GM19023 (cell line): ENCODE results near the gene SGMS1.
"Not testable (repeated sequence)": the region's sequence is repeated elsewhere in the genome, so short reads cannot be mapped to it uniquely, and the experiment has no call there.

ENCODE experiments used
- ATAC-seq: cut with Tn5 transposase; IDR thresholded peaks from one replicate; pipeline ENCODE4 v1.9.1; 2021; ENCODE audit warnings: mild to moderate bottlenecking, moderate library complexity; ENCODE audit not compliant: unreplicated experiment

Gene SGMS1

DNA sequence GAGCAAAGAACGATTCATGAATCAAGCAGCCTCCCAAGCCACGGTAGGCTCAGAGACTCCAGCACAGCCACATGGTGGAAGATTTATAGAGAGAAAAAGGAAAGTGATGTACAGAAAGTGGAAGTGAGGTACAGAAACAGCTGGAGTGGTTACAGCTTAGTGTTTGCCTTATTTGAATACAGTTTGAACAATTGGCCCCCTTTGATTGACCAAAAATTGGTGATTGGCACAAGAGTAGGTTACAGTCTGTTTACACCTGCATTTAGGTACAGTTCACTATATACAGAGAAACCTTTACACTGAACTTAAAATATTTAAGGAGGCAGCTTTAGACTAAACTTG is 236.1 kb downstream of the SGMS1 start:
- no peak for ATAC-seq

DNA sequence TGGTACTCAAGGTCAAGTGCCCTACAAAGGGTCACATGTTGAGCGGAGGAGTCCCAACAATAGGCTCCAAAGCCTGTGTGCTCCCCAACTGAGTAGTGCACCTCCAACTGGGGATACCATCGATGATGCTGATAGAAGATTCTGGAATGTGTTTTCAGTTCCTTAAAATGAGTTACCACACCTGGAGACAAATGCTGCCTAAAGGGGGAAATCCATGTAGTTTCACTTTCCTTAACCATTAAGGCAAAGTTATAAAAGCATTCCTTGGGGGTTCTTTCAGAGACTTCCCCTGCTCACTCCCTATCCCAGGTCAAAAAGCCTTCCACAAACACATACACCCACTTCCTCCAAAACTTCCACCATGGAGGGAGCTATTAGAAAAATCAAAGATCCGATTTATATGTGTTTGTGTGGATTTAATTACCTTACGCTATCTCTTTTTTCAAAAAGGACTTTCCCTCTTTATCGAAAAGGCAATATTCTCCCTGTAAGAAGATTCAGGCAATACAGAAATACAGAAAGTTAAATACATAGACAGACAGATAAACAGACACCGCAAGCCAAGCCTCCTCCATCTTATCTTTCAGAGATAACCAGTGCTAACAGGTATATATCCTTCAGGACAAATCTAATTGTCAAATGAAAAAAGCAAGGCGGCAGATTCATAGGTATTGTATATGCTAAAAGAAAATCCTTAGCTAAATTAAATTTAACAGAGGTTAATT is 236.6 kb downstream of the SGMS1 start:
- ATAC-seq, result no peak

DNA sequence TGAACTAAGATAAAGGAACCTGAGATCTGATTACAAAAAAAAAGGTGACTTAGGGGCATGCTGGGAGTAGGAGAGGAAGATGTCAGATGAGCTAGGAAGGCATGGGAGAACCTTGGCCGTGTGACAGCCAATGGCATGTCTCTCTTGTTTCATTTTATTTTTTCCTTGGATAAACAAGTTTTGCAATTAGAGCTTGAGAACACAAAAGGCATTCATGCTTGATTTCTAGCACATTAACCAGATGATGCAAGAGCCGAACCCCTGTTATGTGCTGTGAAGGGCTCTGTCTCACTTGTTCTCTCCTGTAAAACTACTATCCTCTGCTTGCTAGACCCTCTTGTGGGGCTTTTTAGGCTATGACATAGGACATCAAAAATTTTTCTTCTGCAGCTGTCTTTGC is 238.1 kb downstream of the SGMS1 start:
- no peak for ATAC-seq

DNA sequence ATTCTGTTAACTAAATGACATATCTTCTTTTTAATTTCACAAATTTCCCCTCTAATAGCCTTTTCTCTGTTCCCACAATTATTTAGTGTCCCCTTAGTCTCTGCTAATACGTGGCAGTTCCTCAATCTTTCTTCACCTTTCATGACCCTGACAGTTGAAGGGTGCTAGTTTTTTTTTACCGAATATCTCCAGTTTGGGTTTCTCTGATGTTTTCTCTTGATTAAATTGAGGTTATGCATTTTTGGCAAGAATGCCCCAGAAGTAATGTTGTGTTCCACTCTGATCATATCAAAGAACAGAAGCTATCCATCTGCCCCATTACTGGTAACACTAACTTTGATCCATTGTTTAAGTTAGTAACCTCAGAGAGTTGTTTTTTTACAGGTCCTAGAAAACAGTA is 238.9 kb downstream of the SGMS1 start:
- no peak for ATAC-seq

DNA sequence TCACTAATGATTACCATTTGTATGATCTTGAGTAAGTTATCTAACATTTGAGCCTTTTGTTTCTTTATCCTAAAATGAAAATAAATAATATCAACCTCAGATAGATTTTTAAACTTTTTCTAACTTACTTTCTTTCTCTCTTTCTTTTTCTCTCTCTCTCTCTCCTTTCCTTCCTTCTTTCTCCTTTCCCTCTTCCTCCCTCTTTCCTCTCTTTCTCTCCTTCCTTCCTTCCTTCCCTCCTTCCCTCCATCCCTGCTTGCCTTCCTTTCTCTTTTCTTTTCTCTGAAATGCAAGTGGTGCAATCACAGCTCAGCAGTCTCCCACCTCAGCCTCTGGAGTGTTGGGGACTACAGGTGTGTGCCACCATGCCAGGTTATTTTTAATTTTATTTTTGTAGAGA is 239.5 kb downstream of the SGMS1 start:
- ATAC-seq, result no peak

DNA sequence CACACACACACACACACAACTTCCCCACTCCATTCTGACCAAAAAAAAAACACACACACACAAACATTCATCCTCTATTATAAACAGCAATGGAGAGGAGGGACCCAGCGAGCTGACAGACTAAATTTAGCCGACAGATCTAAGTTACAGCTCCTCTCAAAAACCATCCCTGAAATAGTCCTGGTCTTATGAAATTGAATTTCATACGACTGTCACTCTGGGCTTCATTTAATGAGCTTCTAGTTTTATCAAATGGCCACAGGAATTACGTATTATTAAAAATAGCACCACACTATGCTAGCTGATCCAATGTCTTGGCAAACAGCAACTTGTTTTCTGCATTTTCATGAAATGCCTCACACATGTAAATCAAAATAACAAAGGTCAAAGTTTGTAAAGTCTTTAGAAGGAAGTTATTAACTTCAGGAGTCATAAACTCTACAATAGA is 241.2 kb downstream of the SGMS1 start:
- ATAC-seq, result no peak

DNA sequence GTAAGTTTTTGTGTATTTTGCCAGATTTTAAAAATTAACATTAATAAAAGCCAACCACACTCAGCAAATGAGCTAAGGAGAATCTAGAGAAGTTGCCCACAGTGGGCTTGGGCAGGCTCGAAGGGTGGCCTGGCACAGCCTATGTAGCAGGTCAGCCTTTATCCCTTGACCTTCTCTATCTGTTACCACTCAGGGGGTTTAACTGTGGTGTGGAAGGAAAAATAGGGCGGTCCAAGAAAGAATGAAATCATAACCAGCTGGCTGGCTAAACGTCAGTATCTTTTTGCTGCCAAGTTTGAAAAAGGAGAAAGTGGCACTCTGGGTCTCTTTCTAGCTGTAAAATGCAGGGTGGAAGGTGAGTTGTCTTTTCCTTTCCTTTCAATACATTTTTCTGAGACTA is 242.1 kb downstream of the SGMS1 start:
- ATAC-seq, result no peak

DNA sequence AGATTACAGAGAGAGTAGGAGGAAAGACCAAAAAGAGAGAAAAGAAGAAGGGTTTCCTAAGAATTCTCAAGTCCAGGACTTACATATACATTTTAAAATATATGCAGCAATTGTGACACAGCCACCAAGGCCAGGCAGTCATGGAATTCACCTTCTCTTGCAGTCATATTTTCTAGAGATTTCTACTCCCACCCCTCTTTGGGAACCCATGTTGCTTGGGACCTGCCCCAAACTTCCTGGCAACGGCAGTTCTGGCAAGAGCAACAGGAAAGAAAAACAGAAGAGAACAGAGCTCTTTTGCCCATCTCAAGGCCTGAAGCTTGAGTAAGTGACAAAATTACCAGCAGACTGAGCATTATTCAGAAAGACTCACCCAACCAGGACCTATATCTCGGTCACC is 244.1 kb downstream of the SGMS1 start:
- ATAC-seq, result no peak

DNA sequence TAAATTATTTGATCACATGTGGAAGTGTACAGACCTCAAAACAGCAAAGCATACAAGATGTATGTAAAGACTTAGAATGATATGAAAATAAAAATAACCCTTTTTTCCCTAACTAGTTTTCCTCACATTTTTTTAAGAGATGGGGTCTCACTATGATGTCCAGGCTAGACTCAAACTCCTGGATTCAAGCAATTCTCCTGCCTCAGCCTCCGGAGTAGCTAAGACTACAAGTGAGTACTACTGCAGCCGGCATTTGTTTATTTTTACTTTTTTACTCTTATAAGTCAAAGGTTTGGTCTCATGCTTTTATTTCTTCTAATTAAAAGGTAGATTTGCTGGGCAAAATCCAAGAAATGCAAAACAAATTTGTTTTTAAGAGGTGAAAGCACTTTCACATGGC is 248.0 kb downstream of the SGMS1 start:
- ATAC-seq, result no peak

DNA sequence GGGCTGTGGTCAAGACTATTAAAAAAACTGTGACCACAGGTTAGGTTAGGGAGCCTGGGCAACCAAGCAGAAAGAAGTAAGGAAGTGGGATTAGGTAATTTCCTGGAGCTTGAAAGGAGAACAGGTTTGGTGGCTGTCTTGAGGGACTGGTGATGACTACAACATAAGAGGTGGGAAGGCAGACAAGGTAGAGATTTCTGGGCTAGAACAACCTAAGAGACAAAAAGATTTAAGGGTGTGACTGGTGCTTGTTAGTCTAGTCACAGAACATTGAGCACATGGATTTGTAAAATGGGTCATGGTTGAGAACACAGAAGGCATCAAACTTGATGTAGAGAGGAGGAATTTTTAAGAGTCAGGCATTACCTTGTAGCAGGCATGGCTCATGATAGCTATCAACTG is 248.7 kb downstream of the SGMS1 start:
- no peak for ATAC-seq

DNA sequence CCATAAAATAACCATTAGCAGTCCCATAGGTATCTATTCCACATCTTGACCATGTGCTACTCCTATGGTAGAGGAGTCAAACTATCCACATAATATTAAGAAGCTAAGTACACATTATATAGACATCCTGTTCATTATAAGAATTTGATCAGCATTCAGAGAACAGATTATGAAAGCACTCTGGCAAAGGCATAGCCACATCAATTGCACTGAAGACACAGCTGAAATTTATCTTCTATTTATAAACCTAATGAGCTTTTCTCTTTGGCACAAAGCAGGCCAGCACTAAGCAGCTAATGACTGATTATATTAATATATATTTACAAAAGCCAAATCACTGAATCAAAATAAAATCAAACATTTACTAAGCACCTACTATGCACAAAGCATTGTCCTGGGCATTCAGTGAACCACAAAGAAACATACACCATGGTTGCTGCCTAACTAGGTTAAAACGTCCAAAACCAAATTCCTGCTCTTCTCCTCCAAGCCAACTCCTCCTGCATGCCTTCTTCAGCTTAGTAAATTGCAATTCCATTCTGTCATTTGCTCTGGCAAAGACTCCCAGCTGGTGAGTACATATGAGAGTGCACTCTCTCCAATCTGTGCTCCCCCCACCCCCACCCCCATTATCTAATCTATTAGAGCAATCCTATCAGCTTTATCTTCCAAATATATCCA is 249.8 kb downstream of the SGMS1 start:
- no peak for ATAC-seq

DNA sequence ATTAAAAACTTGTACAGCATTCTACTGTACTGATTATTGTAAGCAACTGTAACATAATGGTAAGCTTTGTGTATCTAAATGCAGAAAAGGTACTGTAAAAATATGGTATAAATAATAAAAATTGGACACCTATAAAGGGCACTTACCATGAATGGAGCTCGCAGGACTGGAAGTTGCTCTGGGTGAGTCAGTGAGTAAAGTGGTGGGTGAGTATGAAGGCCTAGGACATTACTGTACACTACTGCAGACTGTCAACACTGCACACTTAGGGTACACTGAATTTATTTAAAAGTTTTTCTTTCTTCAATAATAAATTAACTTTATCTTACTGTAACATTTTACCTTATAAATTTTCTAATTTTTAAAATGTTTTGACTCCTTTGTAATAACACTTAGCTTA is 253.8 kb downstream of the SGMS1 start:
- ATAC-seq, result no peak

DNA sequence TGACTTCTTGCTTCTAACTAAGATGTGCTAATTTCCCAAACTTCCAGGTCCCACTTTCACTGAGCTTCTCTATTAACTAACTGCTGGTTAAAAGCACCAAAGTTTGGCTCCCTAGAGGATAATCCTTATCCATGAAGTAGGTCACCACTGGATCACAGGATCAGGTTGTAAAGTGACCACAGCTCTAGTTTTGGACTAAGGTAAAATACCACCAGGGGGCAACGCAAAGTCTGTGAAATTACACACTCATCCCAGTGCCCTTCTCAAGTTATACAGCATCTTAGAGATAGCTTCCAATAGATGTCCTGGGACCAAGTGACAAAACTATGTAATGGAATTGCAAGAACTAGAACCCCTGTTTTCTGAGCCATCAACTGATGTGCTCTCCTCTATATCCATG is 256.0 kb downstream of the SGMS1 start:
- ATAC-seq, result no peak

DNA sequence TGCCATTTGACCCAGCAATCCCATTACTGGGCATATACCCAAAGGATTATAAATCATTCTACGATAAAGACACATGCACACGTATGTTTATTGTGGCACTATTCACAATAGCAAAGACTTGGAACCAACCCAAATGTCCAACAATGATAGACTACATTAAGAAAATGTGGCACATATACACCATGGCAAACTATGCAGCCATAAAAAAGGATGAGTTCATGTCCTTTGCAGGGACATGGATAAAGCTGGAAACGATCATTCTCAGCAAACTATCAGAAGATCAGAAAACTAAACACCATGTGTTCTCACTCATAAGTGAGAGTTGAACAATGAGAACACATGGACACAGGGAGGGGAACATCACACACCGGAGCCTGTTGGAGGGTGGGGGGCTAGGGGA is 257.3 kb downstream of the SGMS1 start:
- not testable (repeated sequence) for ATAC-seq

DNA sequence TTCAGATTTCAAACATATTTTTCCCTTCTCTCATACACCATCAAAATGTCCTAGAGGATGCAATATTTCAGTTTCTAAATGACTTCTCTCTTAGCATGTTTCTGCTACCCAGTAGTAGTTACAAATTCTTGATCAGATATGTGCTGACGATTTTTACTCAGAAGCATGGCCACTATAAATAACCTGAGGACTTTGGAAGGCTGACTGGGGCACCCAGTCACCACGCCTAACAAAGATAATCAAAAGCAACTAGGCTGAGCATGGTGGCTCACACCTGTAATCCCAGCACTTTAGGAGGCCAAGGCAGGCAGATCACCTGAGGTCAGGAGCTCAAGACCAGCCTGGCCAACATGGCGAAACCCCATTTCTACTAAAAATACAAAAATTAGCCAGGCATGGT is 259.0 kb downstream of the SGMS1 start:
- ATAC-seq, result not testable (repeated sequence)

DNA sequence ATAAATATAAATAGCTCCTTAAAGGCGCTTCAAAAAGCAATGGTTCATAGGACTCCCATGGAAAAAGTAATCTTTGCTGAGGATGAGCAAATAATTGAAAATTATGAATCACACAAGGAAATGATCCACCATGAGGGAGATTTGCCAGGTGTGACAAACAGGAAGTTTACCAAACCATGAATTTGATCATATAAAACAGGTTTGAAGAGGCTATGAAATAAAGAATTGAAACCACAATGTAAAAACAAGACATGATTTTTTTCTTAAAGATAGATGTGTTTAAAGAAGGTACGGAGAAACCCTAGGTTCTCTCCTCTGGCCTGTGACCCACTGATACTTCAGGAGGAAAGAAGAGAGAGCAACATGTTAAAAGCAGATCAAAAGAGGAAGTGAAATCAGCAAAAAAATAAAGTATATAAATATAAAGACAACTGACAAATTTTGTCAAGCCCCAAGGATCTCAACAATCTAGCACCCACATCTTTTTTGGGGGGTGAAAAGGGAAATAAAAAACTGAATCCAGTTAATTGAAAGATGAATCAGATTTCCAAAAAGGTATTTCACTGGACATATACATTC is 261.1 kb downstream of the SGMS1 start:
- peak; percentile 64 for ATAC-seq

DNA sequence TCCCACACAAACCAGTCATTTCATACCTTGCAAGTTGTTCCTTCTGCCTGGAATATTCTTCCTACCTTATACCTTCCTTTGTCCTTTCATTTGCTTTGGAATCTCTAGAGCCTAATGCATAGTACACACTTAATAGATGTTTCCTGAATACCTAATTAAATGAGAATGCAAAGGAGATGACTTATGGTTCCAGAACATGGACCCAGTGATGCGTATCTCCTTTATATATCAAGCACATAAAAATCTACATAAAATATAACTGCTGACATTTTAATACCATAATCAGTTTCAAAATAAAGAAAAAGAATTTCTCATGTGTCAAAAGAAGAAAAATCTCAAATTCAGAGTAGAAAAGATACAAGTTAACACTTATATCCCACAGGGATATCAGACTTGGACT is 261.8 kb downstream of the SGMS1 start:
- ATAC-seq, result no peak

DNA sequence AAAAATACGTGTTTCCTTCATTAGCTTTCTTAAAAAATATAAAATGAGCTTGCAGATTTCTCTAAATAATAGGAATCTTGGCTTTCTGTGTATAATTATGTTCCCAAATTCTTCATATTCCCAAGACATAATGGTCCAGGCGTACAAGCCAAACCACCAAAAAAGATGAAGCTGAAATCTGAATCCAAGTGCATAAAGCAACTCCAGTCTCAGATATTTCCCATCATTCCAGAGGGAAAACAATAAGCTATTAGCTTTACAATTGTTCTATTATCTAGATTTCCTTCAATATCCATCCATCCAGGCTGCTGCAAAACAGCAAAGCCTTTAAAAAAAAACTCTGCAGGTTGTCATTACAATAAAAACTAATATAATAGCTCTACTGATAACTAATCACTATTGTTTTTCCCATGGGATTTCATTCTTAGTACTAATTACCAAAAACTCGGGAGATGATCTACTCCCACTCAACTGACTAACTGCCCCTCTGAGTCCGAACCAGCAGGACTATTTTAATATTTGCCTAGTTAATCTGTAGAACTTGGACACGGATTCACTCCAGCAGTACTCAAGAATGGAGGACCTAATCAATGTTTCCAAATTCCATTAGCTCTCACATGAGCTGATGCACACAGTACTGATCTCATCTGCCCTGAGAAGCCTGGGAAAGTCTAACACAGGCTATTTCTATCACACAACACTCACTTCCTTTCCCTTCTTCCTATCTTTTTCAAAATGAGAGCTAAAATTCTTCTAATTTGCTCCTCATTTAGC is 263.5 kb downstream of the SGMS1 start:
- ATAC-seq, result no peak

DNA sequence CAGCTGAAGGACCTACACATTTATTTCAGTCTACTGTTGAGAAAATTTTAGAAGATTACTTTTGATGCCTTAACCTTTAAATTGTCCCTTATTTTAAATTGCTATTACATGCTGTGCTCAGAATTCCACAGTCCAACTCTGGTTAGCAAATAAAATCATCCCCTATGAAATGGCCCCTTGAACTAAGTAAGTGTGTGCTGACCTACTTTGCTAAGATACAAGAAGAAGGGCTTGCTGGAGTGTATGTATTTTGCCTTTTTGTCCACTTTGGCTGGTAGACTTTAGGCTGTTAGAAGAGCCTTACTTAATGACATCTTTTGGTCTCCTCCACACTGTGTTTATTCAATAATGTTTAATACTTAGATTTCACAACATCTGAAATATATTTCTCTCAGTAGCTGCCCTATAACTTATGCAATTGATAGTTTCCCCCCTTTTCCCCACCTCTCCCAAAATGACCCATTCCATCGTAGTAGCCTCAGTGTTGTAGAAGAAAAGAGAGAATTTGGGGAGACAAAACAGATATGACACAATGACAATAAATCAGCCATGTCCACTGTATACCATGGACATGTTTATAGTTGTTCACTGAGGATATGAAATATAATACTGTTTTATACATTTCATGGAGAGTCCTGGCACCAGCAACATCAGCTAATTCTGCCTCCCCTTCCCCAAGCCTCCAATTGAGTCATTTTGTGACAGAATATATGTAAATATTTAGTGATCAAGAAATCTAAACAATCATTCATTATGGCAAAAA is 264.6 kb downstream of the SGMS1 start:
- no peak for ATAC-seq

DNA sequence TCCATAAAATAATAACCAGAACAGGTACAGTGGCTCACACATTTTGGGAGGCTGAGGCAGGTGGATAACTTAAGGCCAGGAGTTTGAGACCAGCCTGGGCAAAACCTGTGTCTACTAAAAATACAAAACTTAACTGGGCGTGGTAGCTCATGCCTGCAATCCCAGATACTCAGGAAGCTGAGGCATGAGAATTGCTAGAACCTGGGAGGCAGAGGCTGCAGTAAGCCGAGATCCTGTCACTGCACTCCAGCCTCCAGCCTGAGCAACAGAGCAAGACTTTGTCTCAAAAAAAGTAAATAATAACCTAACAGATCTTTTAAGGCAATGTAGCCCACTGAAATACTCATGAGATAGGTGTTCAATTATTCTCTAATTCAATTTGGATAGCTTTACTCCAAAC is 265.3 kb downstream of the SGMS1 start:
- no peak for ATAC-seq

DNA sequence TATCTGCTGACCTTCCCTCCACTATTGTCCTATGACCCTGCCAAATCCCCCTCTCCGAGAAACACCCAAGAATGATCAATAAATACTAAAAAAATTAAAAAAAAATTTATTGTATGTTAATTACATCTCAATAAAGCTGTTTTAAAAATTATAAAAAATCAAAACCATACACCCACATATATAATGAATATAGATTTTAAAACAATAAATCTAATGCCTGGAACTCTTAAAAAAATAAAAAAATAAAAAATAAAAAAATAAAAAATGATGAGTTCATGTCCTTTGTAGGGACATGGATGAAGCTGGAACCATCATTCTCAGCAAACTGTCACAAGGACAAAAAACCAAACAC is 267.3 kb downstream of the SGMS1 start:
- ATAC-seq, result not testable (repeated sequence)
